Measurements from ENCODE around the gene LYZL2. TPM values are rescaled to one million over a fixed set of nuclear protein-coding genes. Genes with fewer than 3 reads are reported as not detected.

The LYZL2 gene
- total RNA-seq, 2 donors from 2014 or later, result not detected

DNA sequence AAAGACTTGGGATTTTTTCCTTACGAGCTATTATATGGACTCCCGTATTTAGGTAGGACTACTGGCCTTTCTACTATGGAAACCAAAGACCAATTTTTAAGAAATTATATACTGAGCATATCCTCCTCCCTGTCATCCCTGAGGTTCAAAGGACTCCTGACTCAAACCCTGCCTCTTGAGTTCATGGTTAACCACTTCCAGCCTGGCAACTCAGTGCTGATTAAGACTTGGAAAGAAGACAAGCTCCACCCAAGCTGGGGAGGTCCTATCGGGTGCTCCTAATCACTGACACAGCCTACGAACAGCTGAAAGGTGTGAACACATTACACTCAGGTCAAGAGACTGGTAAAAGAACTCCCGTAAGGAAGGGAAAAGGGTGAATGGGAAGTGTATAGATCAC is 66.8 kb downstream of the LYZL2 start:
- ATAC-seq, result no peak
- intact Hi-C loops (cut with DNase I), result no loop called here
- 49 to 56% methylated on average over 5 of the region's 5 CpGs for WGBS, 2 donors

More for the DNA sequence above, 66.8 kb downstream of the LYZL2 start:
- no peaks in the 10 kb centered on the region for H3K4me1 ChIP-seq
- H3K27ac ChIP-seq, result no peak overlapping the region
- H3K27me3 ChIP-seq, result no peaks in the 10 kb centered on the region
- no peak for DNase-seq
- H3K9me3 ChIP-seq, result no peaks in the 10 kb centered on the region
- no peaks in the 10 kb centered on the region for H3K36me3 ChIP-seq (replicated peaks in 1 of 2; ENCODE audit: insufficient read depth in 1 of 2, low read depth in 2 of 2)
- H3K4me3 ChIP-seq, result no peak overlapping the region
- TF ChIP-seq, protein P1, sequence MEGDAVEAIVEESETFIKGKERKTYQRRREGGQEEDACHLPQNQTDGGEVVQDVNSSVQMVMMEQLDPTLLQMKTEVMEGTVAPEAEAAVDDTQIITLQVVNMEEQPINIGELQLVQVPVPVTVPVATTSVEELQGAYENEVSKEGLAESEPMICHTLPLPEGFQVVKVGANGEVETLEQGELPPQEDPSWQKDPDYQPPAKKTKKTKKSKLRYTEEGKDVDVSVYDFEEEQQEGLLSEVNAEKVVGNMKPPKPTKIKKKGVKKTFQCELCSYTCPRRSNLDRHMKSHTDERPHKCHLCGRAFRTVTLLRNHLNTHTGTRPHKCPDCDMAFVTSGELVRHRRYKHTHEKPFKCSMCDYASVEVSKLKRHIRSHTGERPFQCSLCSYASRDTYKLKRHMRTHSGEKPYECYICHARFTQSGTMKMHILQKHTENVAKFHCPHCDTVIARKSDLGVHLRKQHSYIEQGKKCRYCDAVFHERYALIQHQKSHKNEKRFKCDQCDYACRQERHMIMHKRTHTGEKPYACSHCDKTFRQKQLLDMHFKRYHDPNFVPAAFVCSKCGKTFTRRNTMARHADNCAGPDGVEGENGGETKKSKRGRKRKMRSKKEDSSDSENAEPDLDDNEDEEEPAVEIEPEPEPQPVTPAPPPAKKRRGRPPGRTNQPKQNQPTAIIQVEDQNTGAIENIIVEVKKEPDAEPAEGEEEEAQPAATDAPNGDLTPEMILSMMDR (IDR thresholded peaks at IDR 0.05), result no peak
- TF ChIP-seq POLR2A (IDR thresholded peaks at IDR 0.05), result no peak

Other genes with a start within 250 kb of the LYZL2 start
- 10 to 100 TPM in 1 of 2 donors, 1 to 10 TPM in 1; 9.9 to 11.2 TPM for gene MAP3K8, start 195.6 kb downstream of the LYZL2 start, total RNA-seq